WI38 (cell line): ENCODE results near the gene OR6C76.
"Not testable (repeated sequence)": the region's sequence is repeated elsewhere in the genome, so short reads cannot be mapped to it uniquely, and the experiment has no call there.

Experiments used
- H3K4me3 ChIP-seq: 2 replicates; pipeline ENCODE4 v1.5.1; 2011; ENCODE audit warnings: low read depth, mild to moderate bottlenecking, control low read depth, low read length
- TF ChIP-seq, protein P1 (sequence below): IDR thresholded peaks from 2 replicates; pipeline ENCODE4 v1.5.1; 2012; ENCODE audit warnings: low read depth, mild to moderate bottlenecking, control low read depth, low read length

OR6C76 gene

DNA sequence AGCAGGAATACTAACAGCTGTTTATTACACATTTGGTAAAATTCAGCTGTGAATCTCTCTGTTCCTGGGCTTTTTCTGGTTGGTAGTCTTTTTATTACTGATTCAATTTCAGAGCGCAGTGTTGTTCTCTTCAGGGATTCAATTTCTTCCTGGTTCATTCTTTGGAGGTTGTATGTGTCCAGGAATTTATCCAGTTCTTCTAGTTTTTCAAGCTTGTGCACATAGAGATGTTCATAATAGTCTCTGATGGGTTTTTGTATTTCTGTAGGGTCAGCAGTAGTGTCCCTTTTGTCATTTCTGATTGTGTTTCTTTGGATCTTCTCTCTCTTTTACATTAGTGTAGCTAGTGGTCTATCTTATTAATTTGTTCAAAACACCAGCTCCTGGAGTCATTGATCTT lies 9.1 kb upstream of the OR6C76 start:
- TF ChIP-seq, protein P1, sequence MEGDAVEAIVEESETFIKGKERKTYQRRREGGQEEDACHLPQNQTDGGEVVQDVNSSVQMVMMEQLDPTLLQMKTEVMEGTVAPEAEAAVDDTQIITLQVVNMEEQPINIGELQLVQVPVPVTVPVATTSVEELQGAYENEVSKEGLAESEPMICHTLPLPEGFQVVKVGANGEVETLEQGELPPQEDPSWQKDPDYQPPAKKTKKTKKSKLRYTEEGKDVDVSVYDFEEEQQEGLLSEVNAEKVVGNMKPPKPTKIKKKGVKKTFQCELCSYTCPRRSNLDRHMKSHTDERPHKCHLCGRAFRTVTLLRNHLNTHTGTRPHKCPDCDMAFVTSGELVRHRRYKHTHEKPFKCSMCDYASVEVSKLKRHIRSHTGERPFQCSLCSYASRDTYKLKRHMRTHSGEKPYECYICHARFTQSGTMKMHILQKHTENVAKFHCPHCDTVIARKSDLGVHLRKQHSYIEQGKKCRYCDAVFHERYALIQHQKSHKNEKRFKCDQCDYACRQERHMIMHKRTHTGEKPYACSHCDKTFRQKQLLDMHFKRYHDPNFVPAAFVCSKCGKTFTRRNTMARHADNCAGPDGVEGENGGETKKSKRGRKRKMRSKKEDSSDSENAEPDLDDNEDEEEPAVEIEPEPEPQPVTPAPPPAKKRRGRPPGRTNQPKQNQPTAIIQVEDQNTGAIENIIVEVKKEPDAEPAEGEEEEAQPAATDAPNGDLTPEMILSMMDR, result no peak
- no peak overlapping the region for H3K4me3 ChIP-seq

DNA sequence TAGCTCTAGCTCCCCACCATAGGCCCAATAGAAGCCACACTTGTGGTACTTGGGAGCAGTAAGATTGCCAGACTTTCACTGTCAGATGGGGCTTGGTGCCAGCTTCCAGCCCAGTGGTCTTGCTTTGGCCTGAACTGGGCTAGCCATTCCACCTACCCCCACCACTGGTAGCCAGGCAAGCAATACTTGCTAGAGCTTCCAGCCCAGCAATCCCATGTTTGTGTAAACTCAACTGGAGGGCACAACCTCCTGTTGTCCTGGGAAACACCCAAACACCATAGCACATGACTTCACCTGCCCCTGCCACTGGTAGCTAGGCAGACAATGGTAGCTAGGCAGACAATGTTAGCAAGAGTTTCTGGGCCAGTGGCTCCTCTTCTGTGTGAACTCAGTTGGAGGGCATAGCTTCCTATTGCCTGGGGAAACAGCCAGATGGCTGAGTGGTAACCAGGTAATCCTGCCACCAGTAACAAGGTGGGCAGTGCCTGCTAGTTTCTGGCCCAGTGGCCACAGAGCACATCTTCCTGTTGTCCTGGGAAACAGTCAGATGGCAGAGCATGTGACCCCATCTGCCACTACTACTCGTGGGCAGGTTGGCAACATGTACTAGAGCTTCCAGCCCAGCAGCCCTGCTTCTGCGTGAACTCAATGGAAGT lies 5.6 kb upstream of the OR6C76 start:
- no peak overlapping the region for H3K4me3 ChIP-seq
- TF ChIP-seq, protein P1, result no peak

DNA sequence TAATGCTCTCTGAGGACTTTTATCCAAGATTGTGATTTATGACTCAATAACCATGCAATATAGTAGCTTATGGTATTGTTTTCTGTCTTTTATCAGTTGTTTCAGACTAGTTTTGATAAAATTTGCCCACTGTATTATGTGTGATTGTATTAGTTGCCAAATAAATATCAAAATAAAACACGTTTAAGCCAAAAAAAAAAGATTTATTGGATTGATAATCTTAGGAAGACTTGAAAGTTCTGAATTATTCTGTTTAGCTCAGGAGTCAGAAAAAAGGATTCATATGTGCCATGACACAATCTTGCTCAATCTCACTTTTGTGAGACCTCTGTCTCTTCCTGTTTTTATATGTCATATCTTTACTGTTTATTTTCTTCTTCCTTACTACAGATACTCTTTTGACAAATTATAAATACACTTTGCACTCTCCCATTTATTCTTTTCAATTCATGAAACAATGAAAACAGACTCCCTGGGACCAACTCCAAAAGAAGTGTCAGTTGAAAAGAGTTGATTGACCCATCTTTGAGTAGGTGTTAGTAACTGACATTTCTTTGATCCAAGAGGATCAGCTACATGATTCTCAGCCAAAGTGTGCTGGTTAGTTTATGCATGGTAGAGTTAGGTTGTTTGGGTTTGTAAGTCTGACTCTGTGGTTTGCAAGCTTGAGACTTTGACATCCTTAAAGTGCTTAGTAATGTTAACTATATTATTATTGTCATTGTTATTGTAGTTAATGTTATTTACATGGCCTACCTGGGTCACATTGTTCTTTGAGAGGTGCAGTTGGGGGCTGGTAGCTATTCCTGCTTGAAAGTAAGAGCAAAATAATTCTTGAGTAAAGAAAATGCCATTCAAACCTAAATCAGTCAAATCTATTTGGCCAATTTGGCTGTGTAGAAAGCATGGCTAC lies 2.5 kb downstream of the OR6C76 start:
- TF ChIP-seq, protein P1, result no peak
- no peak overlapping the region for H3K4me3 ChIP-seq

DNA sequence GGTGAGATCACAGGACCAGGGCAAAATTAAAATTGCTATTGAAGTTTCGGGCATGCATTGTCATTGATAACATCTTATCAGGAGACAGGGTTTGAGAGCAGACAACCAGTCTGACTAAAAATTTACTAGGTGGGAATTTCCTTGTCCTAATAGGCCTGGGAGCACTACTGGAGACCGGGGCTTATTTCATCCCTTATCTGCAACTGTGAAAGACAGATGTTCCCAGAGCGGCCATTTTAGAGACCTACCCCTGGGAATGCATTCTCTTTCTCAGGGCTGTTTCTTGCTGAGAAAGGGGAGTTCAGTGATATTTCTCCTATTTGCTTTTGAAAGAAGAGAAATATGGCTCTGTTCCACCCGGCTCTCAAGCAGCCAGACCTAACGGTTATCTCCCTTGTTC lies 15.2 kb downstream of the OR6C76 start:
- H3K4me3 ChIP-seq, result not testable (repeated sequence)

DNA sequence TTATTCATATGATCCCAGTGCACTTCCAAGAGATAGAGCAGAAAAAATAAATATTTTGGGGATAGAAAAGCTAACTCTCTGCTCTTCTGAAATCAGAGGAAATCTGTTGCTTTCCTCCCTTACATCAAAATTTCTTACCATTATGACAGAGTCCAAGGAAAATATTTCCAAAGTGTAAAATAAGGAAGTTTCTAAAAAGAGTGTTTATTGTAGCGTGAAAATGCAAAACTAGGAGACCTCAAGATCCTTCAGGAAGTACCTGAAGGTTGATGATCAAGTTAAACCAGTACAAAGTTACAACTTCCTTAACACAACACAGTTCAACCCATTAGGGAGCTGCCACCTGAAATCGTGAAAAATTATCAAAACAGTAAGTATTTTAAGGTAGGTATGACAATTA lies 17.7 kb downstream of the OR6C76 start, which contains the start of gene OR6C2:
TSS of gene OR6C2 (plus strand) at position 301 of the 400 bp plus-strand sequence. CDS start 8,138 bp downstream, outside the sequence.
- TF ChIP-seq, protein P1, result no peak
- H3K4me3 ChIP-seq, result no peak within 1 kb of the TSS

DNA sequence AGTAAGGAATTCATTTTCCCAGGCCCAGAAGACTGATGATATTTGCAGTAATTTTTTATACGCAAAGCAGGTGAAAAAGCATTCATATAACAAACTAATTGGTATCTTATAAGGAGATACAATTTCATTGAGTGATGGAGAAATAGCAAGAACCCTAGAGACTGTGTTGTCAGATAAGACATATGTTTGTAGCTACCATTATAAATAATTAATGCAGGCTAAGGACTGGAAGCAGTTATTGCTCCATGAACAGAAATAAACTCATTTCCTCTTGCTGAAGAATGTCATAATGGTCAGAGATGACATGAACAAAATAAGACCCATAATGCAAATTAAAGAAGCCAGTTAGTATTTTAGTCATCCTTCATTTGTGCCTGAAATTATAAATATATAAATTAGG lies 19.3 kb downstream of the OR6C76 start:
- TF ChIP-seq, protein P1, result no peak
- no peak overlapping the region for H3K4me3 ChIP-seq

DNA sequence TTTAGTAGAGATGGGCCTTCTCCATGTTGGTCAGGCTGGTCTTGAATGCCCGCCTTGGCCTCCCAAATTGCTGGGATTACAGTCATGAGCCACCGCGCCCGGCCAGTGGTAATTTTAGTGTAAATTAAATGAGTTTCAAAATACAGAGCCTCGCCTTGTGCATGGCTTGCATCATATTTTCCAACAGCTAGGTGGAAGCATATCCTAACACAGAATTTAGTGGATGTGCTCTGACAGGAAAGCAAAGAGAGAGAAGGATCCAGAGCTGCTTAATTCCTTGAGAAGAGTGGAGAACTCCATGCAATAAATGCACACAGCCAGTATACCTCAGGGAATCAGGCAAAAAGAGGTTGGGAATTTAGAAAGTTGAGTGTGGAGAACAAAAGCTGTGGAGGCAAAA lies 20.3 kb downstream of the OR6C76 start:
- H3K4me3 ChIP-seq, result no peak overlapping the region
- TF ChIP-seq, protein P1, result no peak
